Hair follicle dermal papilla cell (primary cell): ENCODE results near the gene LY6G6F. TPM values are rescaled to one million over a fixed set of nuclear protein-coding genes. Genes with fewer than 3 reads are reported as not detected.

Experiments used
- small RNA-seq: library from RNA; depleted of rRNA; stranded (forward); fragments of <200 nt; gene quantifications from one replicate; pipeline ENCODE3, GENCODE V24; 2012
- total RNA-seq: library from RNA; depleted of rRNA; stranded (reverse); fragments of >200 nt; gene quantifications from 2 replicates; pipeline ENCODE4 v1.2.3, GENCODE V29; 2012

Gene LY6G6F
- total RNA-seq, 1 donor = not detected

Small RNAs within 50 kb of the gene (small RNA-seq; reads per million reads assigned to genes)
- gene LY6G6D (not detected), gene MIR4646 (not detected), gene RF00019 (not detected), gene RNU6-850P (not detected)

Other genes with a start within 250 kb of the LY6G6F start
- gene MICB, start 208.7 kb upstream of the LY6G6F start, total RNA-seq = 12.9 and 15.9 TPM in 2 replicates
- not detected in 2 replicates for gene MCCD1, start 177.9 kb upstream of the LY6G6F start, total RNA-seq
- 309 and 338 TPM in 2 replicates for gene DDX39B, start 164.9 kb upstream of the LY6G6F start, total RNA-seq
- gene ATP6V1G2, start 160.3 kb upstream of the LY6G6F start, total RNA-seq = 3.4 and 5.7 TPM in 2 replicates
- 23.2 and 33.2 TPM in 2 replicates for gene NFKBIL1, start 159.3 kb upstream of the LY6G6F start, total RNA-seq
- not detected in 2 replicates for gene LTA, start 134.6 kb upstream of the LY6G6F start, total RNA-seq
- 0.16 TPM in 1 of 2 replicates, not detected in the other for gene TNF, start 131.3 kb upstream of the LY6G6F start, total RNA-seq
- not detected in 2 replicates for gene LTB, start 124.4 kb upstream of the LY6G6F start, total RNA-seq
- not detected in 2 replicates for gene LST1, start 120.6 kb upstream of the LY6G6F start, total RNA-seq
- gene NCR3, start 113.9 kb upstream of the LY6G6F start, total RNA-seq = not detected in 2 replicates
- gene AIF1, start 91.6 kb upstream of the LY6G6F start, total RNA-seq = not detected in 2 replicates
- 85.5 and 86.8 TPM in 2 replicates for gene PRRC2A, start 86.2 kb upstream of the LY6G6F start, total RNA-seq
- gene BAG6, start 54.2 kb upstream of the LY6G6F start, total RNA-seq = 203 and 221 TPM in 2 replicates
- gene APOM, start 51.0 kb upstream of the LY6G6F start, total RNA-seq = 0.65 and 1.2 TPM in 2 replicates
- gene C6orf47, start 46.1 kb upstream of the LY6G6F start, total RNA-seq = 24.4 and 24.5 TPM in 2 replicates
- gene GPANK1, start 41.9 kb upstream of the LY6G6F start, total RNA-seq = 18.5 and 18.8 TPM in 2 replicates
- 117 and 141 TPM in 2 replicates for gene CSNK2B, start 40.8 kb upstream of the LY6G6F start, total RNA-seq
- gene LY6G5B, start 36.9 kb upstream of the LY6G6F start, total RNA-seq = 6.3 and 8.4 TPM in 2 replicates
- 0.16 TPM in 1 of 2 replicates, not detected in the other for gene LY6G5C, start 25.8 kb upstream of the LY6G6F start, total RNA-seq
- gene ABHD16A, start 3.5 kb upstream of the LY6G6F start, total RNA-seq = 32.8 and 40.7 TPM in 2 replicates
- gene LY6G6D, start 8.5 kb downstream of the LY6G6F start, total RNA-seq = not detected in 2 replicates
- not detected in 2 replicates for gene LY6G6C, start 14.9 kb downstream of the LY6G6F start, total RNA-seq
- not detected in 2 replicates for gene MPIG6B, start 16.5 kb downstream of the LY6G6F start, total RNA-seq
- 62.3 and 78.3 TPM in 2 replicates for gene DDAH2, start 22.4 kb downstream of the LY6G6F start, total RNA-seq
- gene CLIC1, start 29.7 kb downstream of the LY6G6F start, total RNA-seq = 499 and 664 TPM in 2 replicates
- gene MSH5, start 33.1 kb downstream of the LY6G6F start, total RNA-seq = 9.6 and 11.7 TPM in 2 replicates
- 0.61 TPM in 1 of 2 replicates, not detected in the other for gene SAPCD1, start 55.8 kb downstream of the LY6G6F start, total RNA-seq
- under 0.01 and 0.97 TPM in 2 replicates for gene VWA7, start 70.5 kb downstream of the LY6G6F start, total RNA-seq
- gene VARS1, start 88.9 kb downstream of the LY6G6F start, total RNA-seq = 48.5 and 60.0 TPM in 2 replicates
- gene LSM2, start 100.1 kb downstream of the LY6G6F start, total RNA-seq = 15.1 and 19.4 TPM in 2 replicates
- gene HSPA1L, start 108.4 kb downstream of the LY6G6F start, total RNA-seq = 0.73 and 0.97 TPM in 2 replicates
- 148 and 178 TPM in 2 replicates for gene HSPA1A, start 108.7 kb downstream of the LY6G6F start, total RNA-seq
- 149 and 152 TPM in 2 replicates for gene HSPA1B, start 120.9 kb downstream of the LY6G6F start, total RNA-seq
- 74.3 and 76.3 TPM in 2 replicates for gene NEU1, start 156.0 kb downstream of the LY6G6F start, total RNA-seq
- gene SLC44A4, start 172.1 kb downstream of the LY6G6F start, total RNA-seq = not detected in 2 replicates
- gene EHMT2, start 190.8 kb downstream of the LY6G6F start, total RNA-seq = 55.6 and 57.8 TPM in 2 replicates
- 2.3 and 4.4 TPM in 2 replicates for gene ZBTB12, start 195.2 kb downstream of the LY6G6F start, total RNA-seq
- 2.1 and 3.3 TPM in 2 replicates for gene C2, start 220.9 kb downstream of the LY6G6F start, total RNA-seq
- 13.5 and 31.3 TPM in 2 replicates for gene CFB, start 239.2 kb downstream of the LY6G6F start, total RNA-seq